Neural cell (in vitro differentiated cells): ENCODE results near the gene TMEM125.

ENCODE experiments used
- CTCF ChIP-seq: fragments of 450-650 bp; IDR thresholded peaks from 2 replicates; pipeline ENCODE4 v1.5.1; 2014; ENCODE audit warnings: antibody characterized with exemption, mild to moderate bottlenecking, moderate library complexity; ENCODE audit not compliant: poor library complexity, severe bottlenecking
- EP300 ChIP-seq: fragments of 450-650 bp; conservative IDR thresholded peaks from 2 replicates; pipeline ENCODE4 v1.6.1; 2014; ENCODE audit warnings: antibody characterized with exemption, mild to moderate bottlenecking, moderate library complexity; ENCODE audit not compliant: poor library complexity, severe bottlenecking
- EZH2 ChIP-seq: fragments of 200-600, 300-800 bp; shearing (Covaris generic), sonication (generic); IDR thresholded peaks from 2 replicates; pipeline ENCODE4 v1.6.1; 2014; ENCODE audit warnings: antibody characterized with exemption, low read length, borderline replicate concordance, mild to moderate bottlenecking; ENCODE audit not compliant: insufficient read depth, poor library complexity, severe bottlenecking
- MXI1 ChIP-seq: fragments of 450-650 bp; conservative IDR thresholded peaks from 2 replicates; pipeline ENCODE4 v1.6.1; 2014; ENCODE audit warnings: antibody characterized with exemption, mild to moderate bottlenecking; ENCODE audit not compliant: poor library complexity, severe bottlenecking
- POLR2AphosphoS5 ChIP-seq: IDR thresholded peaks from 2 replicates; pipeline ENCODE4 v1.6.1; 2012
- REST ChIP-seq: IDR thresholded peaks from 2 replicates; pipeline ENCODE4 v1.6.1; 2012; ENCODE audit warnings: borderline replicate concordance
- TAF1 ChIP-seq: IDR thresholded peaks from 2 replicates; pipeline ENCODE4 v1.6.1; 2012; ENCODE audit warnings: low read depth

GRCh38 chr1:43235451-43236121, 34.2 kb upstream of the TMEM125 start:
- no peak for TF ChIP-seq CTCF
- no peak for TF ChIP-seq REST
- no peak for TF ChIP-seq POLR2AphosphoS5
- TF ChIP-seq EZH2: no peak
- TF ChIP-seq MXI1: no peak
- TF ChIP-seq EP300: no peak
- no peak for TF ChIP-seq TAF1
